Kasumi-1 (cell line): ENCODE data around the gene FARP2.

Experiments
- DNase-seq, 2 experiments: peaks; one replicate each; lab custom pipeline; 2025; lab: John Stamatoyannopoulos, UW

FARP2 gene

DNA sequence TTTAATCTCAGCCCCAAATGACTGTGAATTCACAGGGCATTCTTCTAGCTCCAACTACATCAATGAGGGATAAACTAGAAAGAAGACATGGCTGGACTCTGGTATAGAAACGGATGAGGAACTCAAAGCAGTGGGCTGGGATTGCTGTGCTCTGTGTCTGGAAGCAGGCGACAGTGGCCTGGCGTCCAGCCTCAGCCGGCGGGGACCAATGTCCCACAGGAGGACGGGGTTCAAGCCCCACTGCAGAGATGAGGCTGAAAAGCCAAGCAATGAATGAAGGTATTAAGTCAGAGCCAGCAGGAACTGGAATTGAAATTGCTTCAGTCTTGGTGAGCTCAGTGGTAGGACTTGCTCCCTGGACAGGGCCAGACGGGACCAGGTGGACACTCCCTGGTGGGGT, 178.2 kb downstream of the FARP2 start:
- no peak for DNase-seq

GRCh38 chr2:241534701-241535375, 178.8 kb downstream of the FARP2 start:
- no peak for DNase-seq

DNA sequence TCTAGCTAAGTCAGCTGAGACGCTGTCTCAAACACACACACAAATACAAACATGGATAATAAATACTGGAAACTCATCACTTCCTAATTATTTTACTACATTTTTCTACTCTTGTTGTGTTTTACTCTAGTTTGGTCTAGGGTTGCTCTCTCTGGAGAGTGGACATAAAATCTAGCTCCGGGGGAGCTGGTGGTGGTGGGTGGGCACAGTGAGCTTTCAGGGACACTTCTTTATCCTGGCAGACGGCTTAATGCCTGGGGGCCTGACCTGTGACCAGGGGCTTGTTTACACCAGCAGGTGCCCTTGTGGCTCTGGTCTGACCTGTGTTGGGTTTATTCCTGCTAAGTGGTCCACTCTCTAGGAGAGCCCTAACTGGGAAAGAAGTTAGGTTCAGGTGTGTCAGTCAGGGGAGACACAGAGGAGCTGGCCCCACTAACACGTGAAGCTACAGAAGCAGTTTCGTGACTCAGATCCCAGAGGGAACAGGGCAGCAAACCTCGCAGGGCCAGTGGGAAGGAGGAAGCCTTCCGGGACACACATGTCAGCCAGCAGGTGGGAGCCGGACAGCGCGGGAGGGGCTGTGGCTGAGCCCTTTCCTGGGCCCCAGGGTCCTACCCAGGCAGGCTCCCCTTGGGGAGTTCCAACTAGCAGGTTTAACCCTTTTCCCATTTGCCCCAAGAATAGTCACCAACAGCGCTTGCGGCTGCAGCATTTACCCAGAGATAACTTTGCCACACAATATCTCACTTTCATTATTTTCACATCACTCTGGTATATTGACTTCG, 180.0 kb downstream of the FARP2 start:
- no peak for DNase-seq

DNA sequence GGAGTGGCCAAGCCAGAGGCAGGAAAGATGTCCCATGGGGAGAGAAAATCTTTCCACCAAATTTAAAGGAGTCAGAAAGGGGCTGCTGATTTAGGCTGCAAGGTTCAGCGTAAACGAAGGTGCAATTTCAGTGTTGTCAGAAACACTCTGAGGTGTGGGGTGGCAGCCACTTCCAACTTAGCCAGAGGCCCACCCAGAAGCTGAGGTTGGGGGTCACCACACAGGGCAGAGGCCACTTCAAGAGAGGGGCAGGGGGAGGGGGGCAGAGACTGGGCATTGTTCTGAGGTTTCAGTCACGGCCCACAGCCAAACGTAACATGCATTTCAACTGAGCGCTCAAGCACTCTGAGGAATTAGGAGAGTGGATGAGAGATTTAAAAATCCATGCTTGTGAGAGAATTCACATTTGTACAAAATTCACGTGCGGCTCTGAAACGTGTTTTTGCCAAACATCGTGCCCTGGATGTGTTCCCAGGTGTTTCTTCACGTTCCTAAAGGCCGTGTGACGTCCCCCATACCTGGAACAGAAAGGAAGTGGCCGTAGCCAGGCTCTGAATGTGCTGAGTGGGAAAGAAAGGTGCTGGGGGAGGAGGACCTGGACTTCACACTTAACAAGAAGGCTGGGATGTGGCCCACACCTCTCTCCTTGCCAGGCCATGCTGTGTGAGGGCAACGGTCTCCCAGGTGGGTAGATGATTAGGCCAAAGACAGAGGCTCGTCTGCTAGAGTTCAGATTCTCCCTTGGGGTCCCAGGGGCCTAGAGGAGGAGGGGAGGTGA, 182.9 kb downstream of the FARP2 start:
- DNase-seq = no peak

- no peak for DNase-seq
Observed at GRCh38 chr2:241539616-241540374, 183.7 kb downstream of the FARP2 start.

GRCh38 chr2:241540401-241540770, 184.3 kb downstream of the FARP2 start:
- no peak for DNase-seq

DNA sequence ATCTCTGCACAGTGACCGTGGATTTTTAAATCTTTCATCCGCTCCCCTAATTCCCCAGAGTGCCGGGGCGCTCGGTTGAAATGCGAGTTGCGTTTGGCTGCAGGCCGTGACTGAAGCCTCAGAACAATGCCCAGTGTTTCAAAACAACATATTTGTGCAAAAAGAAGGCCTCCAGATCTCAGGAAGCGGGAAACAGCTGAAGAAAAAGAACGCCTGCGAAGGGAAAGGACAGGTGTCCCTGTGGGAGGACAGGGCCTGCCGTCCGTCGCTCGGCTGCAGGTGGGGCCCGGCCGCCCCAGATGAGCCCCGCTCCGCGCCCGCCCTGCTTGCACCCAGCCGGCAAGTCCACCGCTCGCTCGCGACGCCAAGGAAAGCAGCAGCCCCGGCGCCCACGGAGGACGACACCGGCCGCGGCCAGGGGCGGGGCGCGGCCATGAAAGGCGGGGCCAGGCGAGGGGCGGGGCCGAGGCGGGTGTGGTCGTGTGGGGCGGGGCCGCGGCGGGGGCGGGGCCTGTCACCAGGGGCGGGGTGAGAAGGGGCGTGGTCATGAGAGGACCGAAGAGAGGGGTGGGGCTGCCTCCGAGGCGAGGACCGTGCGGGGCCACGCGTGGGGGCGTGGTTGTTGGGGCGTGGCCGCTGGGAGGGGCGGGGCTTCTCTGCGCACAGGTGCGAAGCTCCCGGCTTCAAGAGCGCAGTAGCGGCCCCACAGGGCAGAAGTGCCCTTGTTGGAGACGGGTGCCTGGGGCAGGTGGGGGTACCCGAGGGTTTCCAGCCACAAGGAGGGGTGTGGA, 184.9 kb downstream of the FARP2 start:
- no peak for DNase-seq

GRCh38 chr2:241541564-241542277, 185.6 kb downstream of the FARP2 start:
- DNase-seq = no peak

DNA sequence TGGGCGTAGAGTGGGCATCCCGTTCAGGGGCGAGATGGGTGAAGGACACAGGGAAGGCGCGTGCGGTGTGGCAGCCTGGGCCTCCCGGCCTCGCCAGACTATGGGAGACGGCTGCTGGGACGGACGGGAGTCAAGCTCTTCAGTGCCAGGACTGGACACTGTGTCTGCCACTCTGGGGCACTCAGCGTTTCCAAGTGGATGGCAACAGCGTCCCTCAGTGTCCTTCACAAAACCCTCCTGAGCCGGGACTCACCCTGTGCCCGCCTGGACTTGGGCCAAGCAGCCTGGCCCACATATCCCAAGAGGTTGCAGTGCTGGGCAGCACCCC, 186.2 kb downstream of the FARP2 start:
- no peak for DNase-seq
